HG03520 (cell line): Measurements from ENCODE around the gene SUN1.

Source experiments
- ATAC-seq: cut with Tn5 transposase; IDR thresholded peaks from one replicate; pipeline ENCODE4 v1.9.1; 2021; ENCODE audit warnings: mild to moderate bottlenecking, moderate library complexity; ENCODE audit not compliant: unreplicated experiment

SUN1 gene

DNA sequence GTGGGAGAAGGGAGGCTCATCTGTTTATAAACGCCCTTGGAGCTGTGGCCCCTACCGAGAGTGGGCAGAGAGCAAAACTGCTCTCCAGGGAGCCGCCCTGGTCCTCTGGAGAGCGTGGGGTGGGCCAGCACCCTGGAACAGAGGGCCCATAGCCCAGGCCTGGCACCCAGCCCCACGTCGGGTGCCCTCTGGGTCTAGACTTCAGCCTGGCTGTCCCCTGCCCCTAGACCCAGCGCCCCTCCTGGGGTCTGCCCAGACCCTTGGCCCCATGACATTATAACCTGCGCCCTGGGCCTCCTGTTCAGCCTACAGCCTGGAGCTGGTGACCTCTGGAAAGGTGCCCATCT lies 68.7 kb downstream of the SUN1 start:
- no peak for ATAC-seq

DNA sequence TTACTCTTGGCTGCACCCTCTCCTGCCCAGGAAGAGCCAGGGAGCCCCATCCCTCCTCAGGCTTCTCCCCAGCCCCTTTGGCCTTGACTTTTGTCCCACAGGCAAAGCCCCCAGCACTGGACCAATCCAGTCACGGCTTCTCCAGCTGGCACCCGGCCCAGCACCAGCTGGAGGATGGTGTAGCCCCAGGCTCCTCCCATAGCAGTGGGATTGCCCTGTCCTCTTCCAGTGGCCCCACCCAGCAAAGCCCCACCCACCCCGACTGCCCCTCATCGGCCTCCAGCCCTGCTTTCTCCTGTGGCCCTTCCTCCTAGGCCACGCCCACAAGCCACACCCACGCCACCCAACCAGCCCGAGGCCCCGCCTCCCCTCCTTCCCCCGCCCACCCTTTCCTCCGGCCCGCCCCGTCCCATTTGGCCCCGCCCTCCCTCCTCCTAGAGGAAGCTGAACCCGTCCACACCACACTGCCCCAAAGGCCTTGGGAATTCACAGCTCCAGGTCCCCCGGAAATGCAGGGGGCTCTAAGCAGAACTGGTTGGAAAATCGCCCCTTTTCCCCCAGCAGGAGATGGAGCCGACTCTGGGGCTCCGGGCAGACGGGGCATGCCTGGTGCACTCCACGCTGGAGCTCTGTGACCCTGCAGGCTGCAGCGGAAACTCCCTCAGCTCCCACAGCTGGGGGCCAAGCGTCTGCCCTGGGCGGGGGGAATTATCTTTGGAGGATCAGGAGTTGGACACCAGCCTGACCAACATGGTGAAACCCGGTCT lies 69.3 kb downstream of the SUN1 start:
- ATAC-seq = no peak

DNA sequence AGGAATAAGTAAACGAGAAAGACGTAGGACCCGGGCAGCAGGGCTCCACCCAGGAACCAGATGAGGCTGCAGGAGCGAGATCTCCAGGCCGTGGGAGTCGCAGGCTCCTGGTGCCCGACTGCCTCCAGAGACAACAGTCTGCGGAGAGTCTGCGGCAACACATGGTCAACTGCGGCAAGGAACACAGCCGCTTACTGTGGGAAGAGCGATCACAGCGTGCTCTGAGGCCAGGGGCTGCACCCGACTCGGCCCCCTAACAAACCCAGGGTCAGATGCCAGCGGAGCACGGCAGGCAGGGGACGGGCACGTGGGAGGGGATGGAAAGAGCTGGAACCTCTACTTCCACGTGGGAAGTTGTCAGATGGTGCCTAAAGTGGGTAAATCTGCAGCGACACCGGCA lies 70.7 kb downstream of the SUN1 start:
- no peak for ATAC-seq

DNA sequence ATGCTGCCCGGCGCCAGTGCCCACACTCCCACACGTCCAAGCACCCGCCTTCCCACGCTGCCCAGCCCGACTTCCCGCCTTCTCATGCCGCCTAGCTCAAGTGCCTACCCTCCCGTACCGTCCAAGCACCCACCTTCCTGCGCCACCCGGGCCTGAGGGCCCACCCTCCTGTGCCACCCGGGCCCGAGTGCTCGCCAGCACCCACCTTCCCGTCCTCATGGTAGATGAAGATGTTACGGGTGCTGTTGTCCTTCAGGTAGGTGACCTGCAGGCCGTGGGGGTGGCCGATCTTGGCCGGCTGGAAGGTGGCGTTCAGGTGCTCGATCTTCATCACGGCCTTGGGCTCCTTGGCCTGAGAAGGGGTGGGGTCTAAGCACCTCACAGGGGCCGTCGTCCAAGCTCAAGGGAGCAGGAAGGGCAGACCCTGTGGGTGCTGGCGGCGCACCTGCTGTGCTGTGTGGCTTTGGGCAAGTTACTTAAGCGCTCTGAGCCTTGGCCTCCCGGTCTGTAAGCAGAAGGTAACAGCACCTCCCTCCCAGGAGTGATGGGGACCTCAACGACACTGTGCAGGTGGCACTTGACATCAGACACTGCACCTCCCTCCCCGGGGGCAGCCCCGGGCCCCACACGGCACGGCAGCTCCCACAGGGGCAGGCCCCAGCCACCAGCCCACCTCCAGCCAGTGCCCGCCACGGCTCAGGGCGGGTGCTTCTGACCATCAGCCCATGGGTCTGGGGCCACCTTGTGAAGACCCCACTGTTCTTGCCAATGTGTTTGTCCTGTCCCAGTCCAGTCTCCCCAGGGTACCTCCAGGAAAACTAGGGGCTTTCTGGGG lies 71.9 kb downstream of the SUN1 start:
- no peak for ATAC-seq

DNA sequence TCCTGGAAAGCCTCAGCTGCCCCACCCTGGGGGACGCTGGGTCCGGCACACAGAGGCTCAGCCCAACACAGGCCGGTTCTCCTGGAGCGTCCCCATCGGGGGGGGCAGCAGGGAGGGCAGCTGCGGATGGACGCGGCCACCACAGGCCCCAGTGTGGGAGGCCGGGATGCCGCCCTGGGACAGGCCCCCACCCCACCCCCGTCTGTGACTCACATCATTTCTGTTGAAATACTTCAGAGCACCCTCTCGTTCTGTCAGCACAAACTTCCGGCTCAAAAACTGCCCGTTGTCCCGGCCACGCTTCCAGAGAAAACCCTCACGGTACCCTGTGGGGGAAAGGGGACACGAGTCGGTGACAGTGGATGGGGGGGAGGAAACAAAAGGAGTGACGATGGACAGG lies 72.6 kb downstream of the SUN1 start:
- ATAC-seq = no peak

DNA sequence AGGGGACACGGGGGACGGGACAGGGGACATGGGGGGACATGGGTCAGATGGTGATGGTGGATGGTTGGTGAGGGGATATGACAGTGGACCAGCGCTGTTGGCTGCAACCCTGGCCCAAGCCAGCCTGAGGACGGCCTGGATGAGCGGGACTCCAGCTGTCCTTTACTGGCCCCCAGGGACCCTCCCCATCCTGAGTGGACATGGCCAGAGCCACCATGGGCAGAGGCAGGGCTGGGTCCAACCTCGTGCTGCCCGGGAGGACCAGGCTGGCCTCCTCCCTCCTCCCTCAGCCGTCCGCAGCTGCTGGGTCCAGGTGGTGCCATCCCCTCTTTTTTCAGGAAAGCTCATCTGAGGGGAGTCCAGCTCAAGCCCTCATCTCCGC lies 74.5 kb downstream of the SUN1 start:
- ATAC-seq = no peak

DNA sequence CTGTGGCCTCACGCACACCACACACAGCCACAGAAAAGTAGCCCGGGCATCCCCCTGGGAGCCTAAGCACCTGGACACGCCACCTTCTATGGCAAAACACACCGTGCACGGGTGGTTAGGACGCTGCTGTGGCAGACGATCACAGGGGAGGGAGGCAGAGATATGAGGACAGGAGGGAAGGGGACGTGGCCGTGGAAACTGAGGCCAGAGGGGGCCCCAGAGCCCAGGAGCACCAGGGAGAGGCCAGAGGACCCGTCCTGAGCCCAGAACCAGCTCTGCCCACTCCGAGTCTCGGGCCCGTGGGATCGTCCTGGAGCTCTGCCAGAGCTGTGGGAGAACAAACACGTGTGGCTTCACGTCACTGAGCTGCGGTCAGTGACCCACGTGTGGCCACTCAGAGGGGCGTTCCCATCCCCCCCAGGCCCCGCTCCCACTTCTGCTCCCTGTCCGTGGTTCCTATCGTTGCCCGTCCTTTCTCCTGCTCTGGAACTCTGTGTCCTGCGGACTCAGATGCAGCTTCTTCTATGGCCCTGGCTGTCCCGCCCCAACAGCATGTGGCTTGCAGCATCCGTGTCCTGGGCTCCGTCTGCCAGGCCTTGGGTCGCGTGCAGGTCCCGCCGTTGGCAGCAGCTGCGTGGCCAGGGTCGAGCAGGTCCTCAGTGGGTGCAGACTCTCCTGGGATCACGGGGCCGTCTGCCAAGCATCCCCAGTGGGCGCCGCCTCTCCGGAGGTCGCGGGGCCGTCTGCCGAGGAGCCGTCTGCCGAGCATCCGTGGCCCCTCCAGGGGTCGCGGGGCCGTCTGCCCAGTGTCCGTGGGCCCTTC lies 75.1 kb downstream of the SUN1 start:
- no peak for ATAC-seq

DNA sequence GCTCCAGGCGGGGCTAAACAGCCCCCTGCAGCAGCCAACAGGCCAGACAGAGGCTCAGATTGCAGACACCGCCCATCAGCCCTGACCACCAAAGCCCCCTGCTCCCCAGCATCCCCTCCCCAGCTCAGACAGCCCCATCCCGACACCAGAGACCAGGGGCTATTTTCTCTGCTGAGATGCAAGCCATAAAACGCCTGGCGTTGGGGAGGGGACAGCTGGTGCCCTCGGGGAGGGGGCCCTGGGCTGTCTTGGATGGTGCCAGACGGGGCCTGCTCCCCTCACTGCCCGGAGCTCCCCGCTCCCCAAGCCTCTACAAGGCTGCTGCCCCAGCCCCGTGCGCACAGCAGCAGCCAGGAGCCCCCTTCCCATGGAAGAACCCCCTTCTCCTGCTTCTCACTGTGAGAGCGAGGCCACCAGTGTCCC lies 75.9 kb downstream of the SUN1 start:
- ATAC-seq = no peak

DNA sequence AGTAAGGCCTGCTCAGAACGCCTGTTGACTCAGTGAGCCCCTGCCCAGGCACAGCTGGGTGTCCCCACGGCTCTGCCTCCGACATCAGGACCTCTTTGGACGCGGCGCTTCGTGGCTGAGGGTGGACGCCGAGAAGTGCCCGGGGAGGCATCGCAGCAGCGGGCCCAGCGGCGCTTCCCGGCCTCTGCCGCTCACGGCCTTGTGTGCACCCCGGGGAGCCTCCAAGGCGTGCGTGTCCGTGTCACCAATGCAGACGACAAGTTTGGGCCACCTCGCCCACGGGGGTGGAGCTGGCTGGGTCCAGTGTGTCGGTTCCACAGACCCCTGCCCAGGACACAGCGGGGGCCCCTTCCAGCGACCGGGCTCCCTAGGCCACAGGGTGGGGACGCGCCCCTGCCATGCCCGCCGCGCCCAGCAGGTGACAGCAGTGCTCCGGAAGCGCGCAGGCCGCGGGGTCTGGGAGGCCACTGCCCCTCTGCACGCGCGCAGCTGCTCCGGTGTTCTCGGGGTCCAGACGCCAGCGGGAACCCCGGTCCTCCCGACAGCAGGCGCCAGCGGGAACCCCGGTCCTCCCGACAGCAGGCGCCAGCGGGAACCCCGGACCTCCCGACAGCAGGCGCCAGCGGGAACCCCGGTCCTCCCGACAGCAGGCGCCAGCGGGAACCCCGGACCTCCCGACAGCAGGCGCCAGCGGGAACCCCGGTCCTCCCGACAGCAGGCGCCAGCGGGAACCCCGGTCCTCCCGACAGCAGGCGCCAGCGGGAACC lies 76.5 kb downstream of the SUN1 start:
- peak; percentile 66 for ATAC-seq

DNA sequence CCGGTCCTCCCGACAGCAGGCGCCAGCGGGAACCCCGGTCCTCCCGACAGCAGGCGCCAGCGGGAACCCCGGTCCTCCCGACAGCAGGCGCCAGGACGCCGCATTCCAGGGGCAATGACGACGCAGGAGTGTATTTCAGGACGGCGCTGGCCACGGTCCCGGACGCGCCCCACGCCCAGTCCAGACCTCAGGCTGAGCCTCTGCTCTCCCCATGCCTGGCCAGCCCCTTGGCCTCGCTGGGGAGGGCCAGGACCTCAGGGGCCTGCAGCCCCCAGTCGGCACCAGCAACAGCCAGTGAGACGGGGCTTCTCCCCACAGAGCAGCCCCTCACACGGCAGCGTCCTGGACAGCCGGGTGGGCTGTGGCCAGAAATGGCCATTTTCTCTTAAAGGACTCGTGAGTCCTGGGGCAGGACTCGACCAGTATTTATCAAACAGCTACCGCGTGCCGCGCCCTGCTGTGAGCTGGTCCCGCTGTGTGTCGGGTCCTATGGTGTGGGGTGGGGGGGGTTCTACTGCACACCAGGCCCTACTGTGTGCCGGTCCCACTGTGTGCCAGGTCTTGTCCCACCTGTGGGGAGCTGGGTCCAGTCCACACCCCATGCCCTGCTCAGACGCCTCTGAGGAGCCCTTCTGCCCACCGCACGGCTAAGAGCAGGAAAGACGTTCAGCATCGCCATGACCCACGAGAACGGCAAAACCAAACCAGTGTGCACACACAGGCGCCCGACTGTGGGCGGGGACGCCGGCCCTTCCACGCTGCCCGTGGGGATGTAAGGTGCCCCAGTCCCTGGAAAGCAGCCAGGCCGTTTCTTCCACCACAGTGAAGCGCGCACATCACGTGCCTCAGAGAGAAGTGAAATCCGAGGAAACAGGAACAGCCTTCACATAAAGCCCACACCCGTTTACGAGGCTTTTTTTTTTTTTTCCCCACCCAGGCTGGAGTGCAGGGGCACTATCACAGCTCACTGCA lies 77.4 kb downstream of the SUN1 start:
- no peak for ATAC-seq

DNA sequence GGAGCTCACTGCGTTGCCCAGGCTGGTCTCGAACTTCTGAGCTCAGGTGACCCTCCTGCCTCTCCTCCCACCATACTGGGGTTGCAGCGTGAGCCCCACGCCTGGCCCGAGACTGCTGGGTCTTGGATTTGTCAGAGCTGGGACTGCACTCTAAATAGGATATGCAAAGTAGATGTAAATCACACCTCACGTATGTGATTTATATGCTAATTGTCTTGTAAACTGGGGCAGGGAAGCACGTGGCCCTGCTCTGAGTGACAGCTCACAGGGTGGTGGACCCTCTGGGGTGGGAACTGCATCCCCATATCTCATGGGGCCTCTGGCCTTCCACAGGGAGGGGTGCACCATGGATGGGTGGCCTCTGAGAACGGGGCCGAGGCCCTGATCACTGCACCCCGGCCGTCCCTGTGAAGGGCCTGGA lies 78.2 kb downstream of the SUN1 start:
- ATAC-seq = no peak

DNA sequence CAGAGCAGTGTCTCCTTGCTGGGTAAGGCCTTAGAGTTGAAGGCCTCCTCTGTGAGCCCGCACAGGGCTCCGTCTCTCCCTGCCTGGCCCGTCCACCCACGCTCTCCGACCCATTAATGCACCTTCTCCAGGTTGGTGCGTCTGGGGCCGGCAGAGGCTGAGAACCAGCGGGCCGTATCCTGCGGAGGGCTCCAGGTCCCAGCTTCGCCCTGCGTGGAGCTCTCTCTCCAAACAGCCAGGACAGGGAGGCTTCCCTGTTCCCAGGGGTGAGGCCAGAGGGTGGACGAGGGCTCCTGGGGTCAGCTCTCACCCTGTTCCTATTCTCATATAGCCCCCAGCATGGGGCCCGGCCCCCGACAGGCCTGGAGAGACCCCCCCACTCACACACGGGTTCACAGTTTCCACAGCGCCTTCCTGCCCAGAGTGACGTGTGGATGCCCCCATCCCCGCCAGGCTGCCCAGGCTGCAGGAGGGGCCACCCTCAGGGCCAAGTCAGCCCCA lies 78.7 kb downstream of the SUN1 start:
- ATAC-seq = no peak

DNA sequence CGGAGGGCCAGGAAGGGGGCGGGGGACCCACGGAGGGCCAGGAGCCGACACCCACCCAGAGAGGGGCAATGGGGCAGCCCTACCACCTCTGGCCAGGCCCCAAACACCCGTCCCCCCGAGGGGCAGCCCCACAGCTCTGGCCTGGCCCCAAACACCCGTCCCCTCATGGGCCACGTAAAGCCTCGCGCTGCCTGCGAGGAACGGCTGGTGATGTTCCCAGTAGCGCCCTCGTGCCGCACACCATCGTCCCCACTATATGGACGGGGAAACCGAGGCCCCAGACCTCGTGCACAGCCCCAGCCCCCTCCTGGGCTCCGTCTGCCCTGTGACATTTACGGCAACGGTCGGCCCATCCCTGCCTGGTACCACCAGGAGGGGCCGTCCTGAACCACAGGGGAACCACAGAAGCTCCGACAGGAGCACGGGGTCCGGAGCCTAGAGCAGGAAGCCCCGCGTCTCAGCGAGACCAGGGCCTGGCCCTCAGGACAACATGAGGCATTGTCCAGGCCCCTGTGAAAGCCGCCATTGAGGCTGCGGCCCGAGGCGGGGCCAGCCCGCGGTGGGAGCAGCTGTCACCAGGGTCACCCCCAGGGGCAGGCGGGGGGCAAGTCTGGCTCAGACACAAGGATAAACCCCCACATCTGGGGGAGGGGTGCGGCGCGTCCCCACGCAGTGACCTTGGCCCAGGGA lies 79.7 kb downstream of the SUN1 start:
- no peak for ATAC-seq

DNA sequence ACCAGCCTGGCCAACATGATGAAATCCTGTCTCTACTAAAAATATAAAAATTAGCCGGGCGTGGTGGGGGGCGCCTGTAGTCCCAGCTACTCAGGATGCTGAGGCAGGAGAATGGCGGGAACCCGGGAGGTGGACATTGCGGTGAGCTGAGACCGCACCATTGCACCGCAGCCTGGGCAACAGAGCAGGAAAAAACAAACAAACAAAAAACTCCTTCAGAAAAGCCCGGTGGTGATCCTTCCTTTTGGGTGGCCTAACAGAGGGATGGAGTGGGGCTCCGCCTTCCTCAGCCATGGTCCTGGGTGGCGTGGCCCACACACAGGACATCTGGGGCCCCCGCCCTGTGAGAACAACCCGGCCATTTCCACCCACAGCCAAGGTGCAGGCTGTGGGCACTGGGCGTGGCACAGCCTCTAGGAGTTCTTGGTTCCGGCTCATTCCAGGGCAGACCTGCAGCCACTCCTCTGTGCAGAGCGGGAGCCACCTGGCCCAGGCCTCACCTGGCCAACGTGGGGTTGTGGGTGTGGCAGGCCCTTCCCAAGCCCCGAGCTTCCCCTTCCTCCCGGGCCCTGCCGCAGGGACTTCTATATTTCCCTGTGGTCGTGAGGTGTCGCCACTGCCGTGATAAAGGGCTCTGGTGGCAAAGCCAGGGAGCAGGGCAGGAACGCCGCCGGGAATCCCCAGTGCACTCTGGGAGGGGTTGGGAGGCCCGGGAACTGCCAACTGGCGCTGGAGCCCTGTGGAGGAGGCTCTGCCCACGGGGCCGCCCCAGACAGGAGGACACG lies 81.7 kb downstream of the SUN1 start:
- ATAC-seq = no peak

DNA sequence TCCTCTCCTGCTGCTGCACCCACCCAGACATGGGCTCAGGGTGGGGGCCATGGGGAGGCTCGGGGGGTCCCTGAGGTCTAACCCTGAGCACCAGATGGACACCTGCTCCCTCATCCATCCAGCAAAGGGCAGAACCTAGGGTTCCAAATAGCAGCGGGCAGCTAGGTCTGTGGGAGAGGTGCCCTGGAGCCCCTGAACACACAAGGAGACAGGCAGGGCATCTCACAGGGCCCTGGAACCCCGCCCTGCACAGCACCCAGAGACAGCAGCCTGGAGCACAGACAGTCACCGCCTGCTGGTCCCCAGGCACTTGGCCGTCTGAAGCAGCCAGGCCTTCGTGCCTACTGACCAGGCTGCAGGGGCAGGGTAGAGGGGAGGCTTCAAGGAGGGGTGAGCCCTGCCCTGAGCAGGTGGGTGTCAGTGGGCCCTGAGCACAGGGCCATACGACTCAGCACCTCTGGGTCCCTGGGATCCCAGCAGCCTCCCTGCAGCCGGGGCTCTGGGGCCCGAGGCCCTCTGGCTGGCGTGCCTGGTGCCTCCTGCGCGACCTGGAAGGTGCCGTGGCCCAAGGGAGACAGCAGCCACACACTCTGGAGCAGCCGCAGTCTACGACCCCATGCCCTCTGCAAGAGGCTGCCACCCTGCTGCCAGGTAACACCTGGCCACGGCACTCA lies 82.4 kb downstream of the SUN1 start:
- ATAC-seq = no peak

DNA sequence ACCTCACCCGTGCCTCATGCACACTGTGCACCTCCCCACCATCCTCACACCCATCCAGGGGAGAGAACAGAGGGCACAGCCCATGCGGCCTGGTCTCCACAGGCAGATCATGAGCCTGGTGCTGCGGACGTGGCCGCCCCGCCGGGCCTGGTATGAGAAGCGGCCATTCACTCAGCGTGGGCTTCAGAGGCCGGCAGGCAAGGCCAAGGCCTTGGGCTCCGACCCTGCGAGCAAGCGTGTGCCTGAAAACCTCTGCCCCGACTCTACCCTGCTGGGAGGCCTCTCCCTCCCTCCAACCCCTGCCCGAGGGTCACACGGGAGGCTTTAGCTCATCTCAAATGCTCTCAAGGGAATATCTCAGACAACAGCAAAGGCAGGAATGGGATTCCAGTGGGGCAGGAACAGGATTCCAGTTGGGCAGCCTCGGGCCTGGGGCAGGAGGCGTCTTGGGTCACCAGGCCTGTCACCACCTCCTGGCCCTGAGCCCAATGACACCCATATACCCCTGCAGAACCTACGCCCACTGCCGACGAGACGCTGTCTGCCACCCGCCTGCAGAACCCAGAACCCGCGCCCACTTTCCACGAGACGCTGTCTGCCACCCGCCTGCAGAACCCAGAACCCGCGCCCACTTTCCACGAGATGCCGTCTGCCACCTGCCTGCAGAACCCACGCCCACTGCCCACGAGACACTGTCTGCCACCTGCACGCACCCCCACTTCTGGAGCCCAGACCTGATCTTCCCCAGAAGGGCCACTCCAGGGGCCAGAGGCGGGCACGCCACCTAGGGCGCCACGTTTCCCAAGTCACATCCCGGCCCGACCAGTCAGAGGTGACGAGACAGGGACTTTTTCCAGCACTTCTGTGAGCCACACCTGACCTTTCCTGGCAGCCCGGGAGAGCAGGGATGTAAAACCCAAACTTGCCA lies 83.3 kb downstream of the SUN1 start:
- no peak for ATAC-seq
